Stomach (tissue), 9 donors: ENCODE measurements around the gene SPARCL1. TPM values are rescaled to one million over a fixed set of nuclear protein-coding genes. Genes with fewer than 3 reads are reported as not detected.
A peak's percentile ranks its signal among the peaks of the same experiment; 100 is the strongest.
"Not testable (repeated sequence)": the region's sequence is repeated elsewhere in the genome, so short reads cannot be mapped to it uniquely, and the experiment has no call there.

Experiments used
- DNase-seq, 2 donors: peaks; one replicate each; pipeline versions ENCODE4 v3.0.0 to v3.0.0-alpha.2; 2013 to 2019
- H3K27ac ChIP-seq, 5 donors: fragments of 200-600 bp in 4 of 5; sonication (generic) in 4 of 5; one replicate each; pipeline ENCODE4 v1.5.1; 2013 to 2019; ENCODE audit warnings: mild to moderate bottlenecking in 1 of 5, moderate library complexity in 1 of 5
- H3K27me3 ChIP-seq, 3 donors: fragments of 200-600 bp; sonication (generic); one replicate each; pipeline ENCODE4 v1.5.1; 2017 to 2019; ENCODE audit warnings: mixed run types in 1 of 3
- H3K36me3 ChIP-seq, 4 donors: fragments of 200-600 bp; sonication (generic); 1 replicate in 3 of 4; 2 replicates in 1 of 4; pipeline ENCODE4 v1.5.1; 2016 to 2019
- H3K4me1 ChIP-seq, 4 donors: fragments of 200-600 bp; sonication (generic); one replicate each; pipeline ENCODE4 v1.5.1; 2016 to 2019
- H3K4me3 ChIP-seq, 4 donors: fragments of 200-600 bp; sonication (generic) in 3 of 4; one replicate each; pipeline ENCODE4 v1.5.1; 2016 to 2019; ENCODE audit warnings: mild to moderate bottlenecking in 1 of 4
- H3K9me3 ChIP-seq, 4 donors: fragments of 200-600 bp; sonication (generic); one replicate each; pipeline ENCODE4 v1.5.1; 2016 to 2019
- CTCF ChIP-seq, 7 experiments: fragments of 450-650 bp in 4 of 7; fragments of 200-600 bp in 3 of 7; sonication (generic) in 3 of 7; IDR thresholded peaks; one replicate each; pipeline ENCODE4 v1.5.1; 2016 to 2019; ENCODE audit warnings: antibody characterized with exemption in 7 of 7, control low read depth in 2 of 7, mild to moderate bottlenecking in 1 of 7
- EP300 ChIP-seq: sonication (generic); formaldehyde crosslinking; IDR thresholded peaks from one replicate; pipeline ENCODE4 v1.6.1; 2017; ENCODE audit warnings: antibody characterized with exemption
- POLR2A ChIP-seq, 4 donors: fragments of 450-650 bp; IDR thresholded peaks; one replicate each; pipeline ENCODE4 v1.6.1; 2016; ENCODE audit warnings: antibody characterized with exemption in 4 of 4, control low read depth in 2 of 4, mild to moderate bottlenecking in 1 of 4, moderate library complexity in 1 of 4
- POLR2AphosphoS5 ChIP-seq, 3 donors: sonication (generic); formaldehyde crosslinking; IDR thresholded peaks; one replicate each; pipeline ENCODE4 v1.6.1; 2016; ENCODE audit warnings: antibody characterized with exemption in 3 of 3
- WGBS, 5 donors: extraction: QIAGEN DNeasy Blood & Tissue Kit in 3 of 5; methylation state at CpG; one replicate each; pipeline versions ENCODE4 v1.1.5 to v1.1.7; 2013 to 2018; 5-methylcytosine and 5-hydroxymethylcytosine counted together
- intact Hi-C: fragments of 100-400 bp; cut with DNase I; formaldehyde crosslinking; loops from one replicate; pipeline ENCODE4 v1.15.1; 2023; ENCODE audit warnings: low total_unique reads
- polyA plus RNA-seq, 3 donors: library from polyadenylated mRNA; stranded (reverse); fragments of 200-250 nt; gene quantifications; one replicate each; pipeline ENCODE4 v1.2.3, GENCODE V29; 2013
- total RNA-seq, 5 donors: library from RNA; depleted of rRNA; stranded (reverse); fragments of >200 nt; gene quantifications; one replicate each; pipeline versions ENCODE4 v1.1.0 to v1.2.3, GENCODE V29; 2014 to 2016
- donor health status: healthy with polysubstance abuse.
- donor health status: Bipolar disorder and iron deficiency.
- donor health status: healthy.

Gene SPARCL1
- total and polyA plus RNA-seq, 8 donors, result 36.9 to 710 (median 192) TPM

DNA sequence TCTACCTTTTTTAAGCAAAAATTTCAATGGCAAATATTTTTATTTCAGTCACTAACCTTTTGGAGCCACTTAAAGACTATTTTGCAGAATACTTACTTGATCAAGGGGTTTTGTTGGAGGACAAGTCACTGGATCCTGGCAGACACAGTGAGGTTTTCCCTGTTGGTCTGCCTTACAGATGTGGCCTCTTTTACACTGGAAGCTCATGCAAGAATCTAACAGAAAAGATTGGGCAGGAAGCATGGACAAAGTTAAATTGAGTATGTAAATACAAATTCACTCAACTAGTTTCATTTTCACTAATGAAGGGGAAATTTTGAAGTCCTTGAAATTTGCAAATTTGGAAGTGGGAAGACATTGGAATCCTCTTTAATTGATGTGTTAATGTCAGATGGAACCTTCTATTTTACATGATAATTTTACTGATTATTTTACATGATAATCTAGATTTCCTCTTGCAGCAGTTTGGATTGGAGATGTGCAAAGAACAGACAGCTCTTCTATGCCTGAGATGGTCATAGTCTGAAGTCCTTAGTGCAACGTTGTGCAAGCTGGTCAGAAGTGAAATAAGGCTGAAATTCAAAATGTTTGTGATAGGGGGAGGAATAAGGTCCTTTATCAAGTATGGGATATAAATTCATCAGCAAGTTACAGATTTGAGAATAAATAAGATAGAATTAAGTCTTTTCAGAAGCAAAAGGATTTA is 38.4 kb downstream of the SPARCL1 start:
- H3K36me3 ChIP-seq, result peaks cover 32 to 76% (median 58%) of the 10 kb centered on the region in 4 donors
- TF ChIP-seq CTCF (IDR thresholded peaks at IDR 0.05) (no peak), EP300 (no peak), POLR2A (IDR thresholded peaks at IDR 0.05) (no peak)
- WGBS, 5 donors, result 52 to 72% (median 62%) methylated on average over 1 of the region's 1 CpG
- no peak overlapping the region for H3K4me3 ChIP-seq
- peak overlapping the region in 1 of 5 donors; percentile 9 for H3K27ac ChIP-seq
- H3K4me1 ChIP-seq, result peaks cover 5 to 54% (median 28%) of the 10 kb centered on the region in 4 donors
- DNase-seq, result no peak
- peaks cover 0 to 5% (median 2%) of the 10 kb centered on the region in 4 donors for H3K9me3 ChIP-seq
- intact Hi-C loops, result no loop called here
- no peaks in the 10 kb centered on the region for H3K27me3 ChIP-seq

DNA sequence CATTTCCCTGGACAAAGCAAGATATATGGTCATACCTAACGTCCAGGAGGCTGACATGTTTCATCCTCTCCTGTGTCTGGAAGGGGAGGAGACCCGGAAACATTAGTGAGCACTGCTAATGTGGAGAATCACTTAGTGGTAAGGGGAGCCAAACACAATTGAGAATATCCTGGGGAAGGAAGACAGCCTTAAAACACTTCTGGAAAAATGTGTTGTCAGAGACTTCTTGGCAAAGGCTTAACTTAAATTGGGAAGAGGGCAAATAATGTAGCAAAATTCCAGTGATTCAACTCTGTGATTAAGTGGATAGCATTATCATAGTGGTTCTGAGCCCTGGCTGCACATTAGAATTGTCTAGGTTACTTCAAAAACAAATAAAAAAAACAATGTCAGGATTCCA is 39.5 kb downstream of the SPARCL1 start:
- peaks cover 27 to 67% (median 53%) of the 10 kb centered on the region in 4 donors for H3K36me3 ChIP-seq
- 60 to 88% (median 85%) methylated on average over 2 of the region's 2 CpGs for WGBS, 5 donors
- H3K4me3 ChIP-seq, result no peak overlapping the region
- H3K27ac ChIP-seq, result peak overlapping the region in 3 of 5 donors; percentile 13 to 59 (median 40)
- TF ChIP-seq POLR2A (IDR thresholded peaks at IDR 0.05) (no peak), EP300 (no peak), POLR2AphosphoS5 (IDR thresholded peaks at IDR 0.05) (no peak), CTCF (IDR thresholded peaks at IDR 0.05) (no peak)
- H3K9me3 ChIP-seq, result peaks cover 0 to 5% (median 2%) of the 10 kb centered on the region in 4 donors
- intact Hi-C loops, result no loop called here
- peaks cover 5 to 54% (median 28%) of the 10 kb centered on the region in 4 donors for H3K4me1 ChIP-seq
- no peaks in the 10 kb centered on the region for H3K27me3 ChIP-seq
- DNase-seq, result no peak

GRCh38 chr4:87488666-87489065 is 40.5 kb downstream of the SPARCL1 start:
- intact Hi-C loops, H3K4me3 ChIP-seq, H3K9me3 ChIP-seq, H3K27me3 ChIP-seq: not testable (repeated sequence)
- WGBS, 5 donors, result 0 to 46% (median 37%) methylated on average over 3 to 4 of the region's 4 CpGs
- Histone ChIP-seq H3K27ac (peak overlapping the region in 4 of 5 donors; percentile 13 to 59 (median 30)), H3K4me1 (peaks cover 5 to 53% (median 26%) of the 10 kb centered on the region in 4 donors), H3K36me3 (peaks cover 19 to 57% (median 44%) of the 10 kb centered on the region in 4 donors)
- DNase-seq, result peak in 1 of 2 donors; percentile 36

DNA sequence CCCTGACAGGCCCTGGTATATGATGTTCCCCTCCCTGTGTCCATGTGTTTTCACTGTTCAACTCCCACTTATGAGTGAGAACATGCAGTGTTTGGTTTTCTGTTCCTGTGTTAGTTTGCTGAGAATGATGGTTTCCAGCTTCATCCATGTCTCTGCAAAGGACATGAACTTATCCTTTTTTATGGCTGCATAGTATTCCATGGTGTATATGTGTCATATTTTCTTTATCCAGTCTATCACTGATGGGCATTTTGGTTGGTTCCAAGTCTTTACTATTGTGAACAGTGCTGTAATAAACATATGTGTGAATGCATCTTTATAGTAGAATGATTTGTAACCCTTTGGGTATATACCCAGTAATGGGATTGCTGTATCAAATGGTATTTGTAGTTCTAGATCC is 45.9 kb downstream of the SPARCL1 start:
- intact Hi-C loops, H3K27ac ChIP-seq, H3K9me3 ChIP-seq, H3K4me1 ChIP-seq, H3K27me3 ChIP-seq, H3K4me3 ChIP-seq, DNase-seq: not testable (repeated sequence)
- H3K36me3 ChIP-seq, result peaks cover 14 to 39% (median 23%) of the 10 kb centered on the region in 4 donors

DNA sequence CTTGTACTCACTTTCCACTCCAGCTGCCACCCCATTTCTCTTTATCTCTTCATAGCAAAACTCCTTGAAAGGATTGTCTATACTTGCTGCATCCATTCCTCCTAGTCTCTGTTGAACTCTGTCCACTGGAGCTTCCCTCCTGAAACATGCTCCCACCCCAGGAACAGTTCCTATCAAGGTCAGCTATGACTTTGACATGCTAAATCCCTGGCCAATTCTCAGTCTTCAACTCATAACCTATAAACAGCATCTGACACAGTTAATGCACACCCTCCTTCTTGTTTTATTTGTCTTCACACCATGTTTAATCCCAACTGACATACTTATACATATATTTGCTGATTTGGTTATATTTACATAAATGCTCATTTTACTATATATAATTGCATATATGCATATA is 47.8 kb downstream of the SPARCL1 start:
- Histone ChIP-seq H3K36me3 (peaks cover 11 to 47% (median 28%) of the 10 kb centered on the region in 4 donors), H3K4me1 (peaks cover 0 to 7% (median 0%) of the 10 kb centered on the region in 4 donors), H3K4me3 (no peak overlapping the region), H3K27me3 (no peaks in the 10 kb centered on the region), H3K9me3 (no peaks in the 10 kb centered on the region), H3K27ac (peak overlapping the region in 1 of 5 donors; percentile 29)
- DNase-seq, result no peak
- TF ChIP-seq CTCF (IDR thresholded peaks at IDR 0.05), result no peak
- no peak for TF ChIP-seq POLR2AphosphoS5 (IDR thresholded peaks at IDR 0.05)
- TF ChIP-seq POLR2A (IDR thresholded peaks at IDR 0.05), result no peak
- TF ChIP-seq EP300, result no peak
- intact Hi-C loops, result no loop called here
